HG03095 (cell line): ENCODE data around the gene YJEFN3.

Source experiments
- ATAC-seq: cut with Tn5 transposase; IDR thresholded peaks from one replicate; pipeline ENCODE4 v1.9.1; 2021; ENCODE audit warnings: moderate library complexity; ENCODE audit not compliant: unreplicated experiment

YJEFN3 gene, protein sequence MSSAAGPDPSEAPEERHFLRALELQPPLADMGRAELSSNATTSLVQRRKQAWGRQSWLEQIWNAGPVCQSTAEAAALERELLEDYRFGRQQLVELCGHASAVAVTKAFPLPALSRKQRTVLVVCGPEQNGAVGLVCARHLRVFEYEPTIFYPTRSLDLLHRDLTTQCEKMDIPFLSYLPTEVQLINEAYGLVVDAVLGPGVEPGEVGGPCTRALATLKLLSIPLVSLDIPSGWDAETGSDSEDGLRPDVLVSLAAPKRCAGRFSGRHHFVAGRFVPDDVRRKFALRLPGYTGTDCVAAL

GRCh38 chr19:19528721-19529490 is at the start of gene YJEFN3:
YJEFN3 (plus strand) TSS chr19:19528911; CDS start chr19:19528933, 22 bp downstream.
- ATAC-seq: no peak

GRCh38 chr19:19480688-19481087 is 48.0 kb upstream of the YJEFN3 start:
- no peak for ATAC-seq

GRCh38 chr19:19482809-19483596 is 45.7 kb upstream of the YJEFN3 start:
- ATAC-seq: no peak

- ATAC-seq: no peak
Observed at GRCh38 chr19:19485161-19485997, 43.3 kb upstream of the YJEFN3 start.

GRCh38 chr19:19485998-19486290 is 42.8 kb upstream of the YJEFN3 start:
- ATAC-seq: no peak

GRCh38 chr19:19486343-19487076 is 42.2 kb upstream of the YJEFN3 start:
- no peak for ATAC-seq

GRCh38 chr19:19487077-19487949 is 41.4 kb upstream of the YJEFN3 start:
- ATAC-seq: no peak

- no peak for ATAC-seq
Observed at GRCh38 chr19:19487950-19488874, 40.5 kb upstream of the YJEFN3 start.

DNA sequence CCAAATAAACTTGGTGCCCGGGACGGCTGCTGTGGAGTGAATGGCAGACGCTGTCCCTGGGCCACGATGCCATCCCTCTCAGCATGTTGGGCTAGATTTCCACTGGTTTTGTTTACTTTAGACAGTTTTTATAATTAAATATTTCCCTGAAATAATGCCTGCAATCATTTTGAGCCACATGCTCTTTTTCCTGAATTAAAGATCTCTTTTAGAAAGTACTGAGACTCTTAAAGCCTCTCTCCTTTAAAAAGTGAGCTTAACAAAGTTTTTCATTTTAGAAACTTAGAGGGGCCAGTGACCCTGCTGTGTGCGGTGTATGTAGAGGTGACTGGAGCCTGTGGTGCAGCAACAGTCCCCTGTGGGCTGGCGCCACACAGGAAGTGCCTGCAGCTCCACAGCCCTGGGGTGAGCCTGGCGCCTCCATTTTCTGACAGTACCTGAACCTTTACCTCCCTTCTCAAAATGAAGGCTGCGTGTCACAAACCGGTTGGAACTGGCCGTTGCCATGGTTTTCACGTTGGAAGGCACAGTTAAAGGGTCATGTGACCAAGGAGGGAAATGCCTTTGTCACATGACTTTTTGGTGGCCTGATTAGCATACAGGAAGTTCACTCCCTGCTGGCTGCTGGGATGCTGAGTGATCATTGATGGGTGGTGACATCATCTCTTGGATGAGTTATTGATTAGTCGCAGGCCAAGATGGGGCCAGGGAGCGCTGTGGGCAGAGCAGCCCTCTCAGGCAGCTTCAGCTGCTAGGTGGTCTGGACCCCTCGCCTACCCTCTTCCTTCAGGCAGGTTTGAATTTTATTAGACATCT is 39.6 kb upstream of the YJEFN3 start:
- peak; percentile 48 for ATAC-seq

- ATAC-seq: no peak
Observed at GRCh38 chr19:19489804-19490204, 38.9 kb upstream of the YJEFN3 start.

DNA sequence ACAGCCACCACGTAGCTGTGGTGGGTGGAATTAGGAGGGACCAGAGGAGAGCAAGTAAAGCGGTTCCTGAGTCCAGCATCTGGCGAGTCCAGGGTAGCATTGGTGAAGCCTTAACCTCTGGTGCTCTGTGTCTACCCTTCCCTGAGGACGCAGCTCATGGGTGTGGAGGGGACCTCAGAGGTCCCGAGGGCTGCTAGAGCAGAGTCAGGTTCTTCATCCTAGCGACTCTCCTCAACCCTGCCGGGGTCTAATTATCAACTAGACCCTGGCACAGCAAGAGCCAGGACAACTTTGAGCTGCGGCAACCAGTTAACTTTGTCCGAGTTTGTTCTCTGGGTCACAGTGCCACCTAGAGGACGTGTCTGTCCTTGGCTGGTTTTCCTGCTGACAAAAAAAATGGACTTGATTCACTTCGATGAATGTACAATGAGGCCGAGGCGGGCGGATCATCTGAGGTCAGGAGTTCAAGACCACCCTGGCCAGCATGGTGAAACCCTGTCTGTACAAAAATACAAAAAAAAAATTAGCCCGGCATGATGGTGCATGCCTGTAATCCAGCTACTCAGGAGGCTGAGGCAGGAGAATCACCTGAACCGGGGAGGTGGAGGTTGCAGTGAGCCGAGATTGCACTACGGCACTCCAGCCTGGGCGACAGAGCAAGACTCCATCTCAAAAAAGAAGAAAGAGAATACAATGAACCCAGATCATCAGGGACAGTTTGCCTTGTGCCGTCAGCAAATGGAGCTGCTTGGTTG is 38.3 kb upstream of the YJEFN3 start:
- no peak for ATAC-seq

DNA sequence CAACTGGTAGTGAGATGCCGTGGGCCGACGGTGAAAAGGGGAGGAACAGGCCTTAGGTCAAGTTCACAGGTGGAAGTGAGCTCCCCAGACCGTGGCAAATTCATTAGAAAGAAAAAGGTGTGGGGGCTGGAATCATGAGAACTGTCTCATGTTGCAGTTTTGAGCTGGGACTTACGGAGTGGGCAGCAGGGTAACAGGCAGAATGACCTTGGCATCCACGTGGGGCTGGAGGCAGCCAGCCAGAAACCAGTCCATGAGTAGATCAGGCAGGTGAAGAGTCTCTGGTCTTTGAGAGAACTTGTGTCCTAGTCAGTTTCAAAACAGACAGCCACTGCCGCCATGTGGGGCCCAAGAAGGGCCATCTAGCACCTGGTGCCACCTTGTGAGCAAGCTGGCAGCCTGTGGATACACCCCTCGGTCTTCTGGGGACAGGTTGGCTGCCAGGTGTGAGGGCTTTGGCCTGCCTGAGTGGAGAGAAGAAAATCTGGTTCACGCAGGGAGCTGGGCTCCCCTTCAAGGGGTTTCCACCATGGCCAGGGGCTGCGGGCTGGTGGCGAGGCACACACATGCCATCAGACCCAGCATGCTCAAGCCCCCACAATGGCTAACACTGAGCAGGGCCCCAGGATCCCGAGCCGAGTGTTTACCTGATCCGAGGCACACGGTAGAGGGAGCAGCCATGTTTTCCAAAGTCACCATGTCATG is 37.2 kb upstream of the YJEFN3 start:
- no peak for ATAC-seq

GRCh38 chr19:19492026-19492610 is 36.6 kb upstream of the YJEFN3 start:
- ATAC-seq: no peak

- ATAC-seq: no peak
Observed at GRCh38 chr19:19493841-19494546, 34.7 kb upstream of the YJEFN3 start.
